Measurements from ENCODE around the gene ACTR2.
"Not testable (repeated sequence)": the region's sequence is repeated elsewhere in the genome, so short reads cannot be mapped to it uniquely, and the experiment has no call there.

Gene ACTR2

DNA sequence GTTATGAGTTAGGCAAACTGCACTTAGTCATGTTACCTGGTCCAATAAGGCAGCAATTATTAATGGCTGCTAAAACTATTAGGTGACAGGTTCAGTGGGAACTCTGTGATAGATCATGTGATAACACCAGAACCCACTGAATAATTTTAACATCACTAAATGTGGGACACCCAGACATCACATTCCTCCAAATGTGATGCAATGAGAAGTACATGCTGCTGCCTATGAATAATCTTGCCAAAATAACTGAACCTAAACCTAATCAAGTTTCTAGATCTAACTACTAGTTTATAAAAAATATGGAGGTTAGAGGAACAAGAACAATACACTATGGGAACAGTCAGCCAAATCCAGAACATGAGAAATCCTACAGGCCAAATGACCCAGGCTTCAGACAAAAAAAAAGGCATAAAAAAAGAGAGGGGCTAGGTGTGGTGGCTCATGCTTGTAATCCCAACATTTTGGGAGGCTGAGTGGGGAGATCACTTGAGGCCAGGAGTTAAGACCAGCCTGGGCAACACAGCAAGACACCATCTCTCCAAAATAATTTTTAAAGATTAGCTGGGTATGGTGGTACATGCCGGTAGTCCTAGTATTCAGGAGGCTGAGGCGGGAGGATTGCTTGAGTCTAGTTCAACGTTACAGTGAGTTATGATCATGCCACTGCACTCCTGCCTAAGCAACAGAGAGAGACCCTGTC lies 7.0 kb upstream of the ACTR2 start:
- no peaks in the 10 kb centered on the region for H3K4me1 ChIP-seq (ENCODE audit: control insufficient read depth in 1 of 2, insufficient read depth in 2 of 2, low read length in 2 of 2)

DNA sequence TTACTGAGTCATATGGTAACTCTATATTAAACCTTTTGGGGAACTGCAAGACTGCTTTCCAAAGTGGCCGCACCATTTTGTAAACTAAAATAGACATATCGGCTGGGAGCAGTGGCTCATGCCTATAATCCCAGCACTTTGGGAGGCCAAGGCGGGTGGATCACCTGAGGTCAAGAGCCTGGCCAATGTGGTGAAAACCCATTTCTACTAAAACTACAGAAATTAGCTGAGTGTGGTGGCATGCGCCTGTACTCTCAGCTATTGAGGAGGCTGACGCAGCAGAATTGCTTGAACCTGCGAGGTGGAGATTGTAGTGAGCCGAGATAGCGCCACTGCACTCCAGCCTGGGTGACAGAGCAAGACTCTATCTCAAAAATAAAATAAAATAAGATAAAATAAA lies 6.4 kb upstream of the ACTR2 start:
- not testable (repeated sequence) for H3K79me1 ChIP-seq (ENCODE audit: low read length); H3K4me2 ChIP-seq (ENCODE audit: low read length); H4K12ac ChIP-seq (ENCODE audit: low read depth, low read length); H2AFZ ChIP-seq (ENCODE audit: insufficient read depth, low read length, poor library complexity); H3K27me3 ChIP-seq (ENCODE audit: insufficient read depth, low read length); H3K23ac ChIP-seq (ENCODE audit: low read length); H3K9ac ChIP-seq (ENCODE audit: low read length); H3K14ac ChIP-seq (ENCODE audit: low read length); H3K27ac ChIP-seq (ENCODE audit: low read depth, low read length); H3K18ac ChIP-seq (ENCODE audit: low read length); H4K8ac ChIP-seq (ENCODE audit: low read depth, low read length); H2BK5ac ChIP-seq (ENCODE audit: low read depth, low read length, poor library complexity); H3K36me3 ChIP-seq (ENCODE audit: control insufficient read depth in 1 of 2, insufficient read depth in 2 of 2, low read length in 2 of 2); H3K4me1 ChIP-seq (ENCODE audit: control insufficient read depth in 1 of 2, insufficient read depth in 2 of 2, low read length in 2 of 2); H2BK120ac ChIP-seq (ENCODE audit: insufficient read depth, low read length, poor library complexity); H3K9me3 ChIP-seq (ENCODE audit: insufficient read depth, low read depth, low read length); H2AK5ac ChIP-seq (ENCODE audit: low read length); H4K91ac ChIP-seq (ENCODE audit: low read depth, low read length); DNase-seq; H3K4ac ChIP-seq (ENCODE audit: low read depth, low read length); H2BK12ac ChIP-seq (ENCODE audit: low read length); H3K4me3 ChIP-seq (ENCODE audit: low read depth, low read length); H3K79me2 ChIP-seq (ENCODE audit: control insufficient read depth, insufficient read depth, low read length, poor library complexity)
- no CpG with 5 or more reads among the region's 8 CpGs for WGBS (ENCODE audit: extremely low coverage, insufficient coverage, insufficient read length)

More for the DNA sequence above, 7.0 kb upstream of the ACTR2 start:
- no peak overlapping the region for H4K91ac ChIP-seq (ENCODE audit: low read depth, low read length)
- H3K36me3 ChIP-seq (ENCODE audit: control insufficient read depth in 1 of 2, insufficient read depth in 2 of 2, low read length in 2 of 2): no peaks in the 10 kb centered on the region
- no CpG with 5 or more reads among the region's 3 CpGs for WGBS (ENCODE audit: extremely low coverage, insufficient coverage, insufficient read length)
- H3K4me2 ChIP-seq (ENCODE audit: low read length): no peak overlapping the region
- no peaks in the 10 kb centered on the region for H3K79me1 ChIP-seq (ENCODE audit: low read length)
- no peak overlapping the region for H3K4ac ChIP-seq (ENCODE audit: low read depth, low read length)
- H3K27ac ChIP-seq (ENCODE audit: low read depth, low read length): no peak overlapping the region
- H2BK5ac ChIP-seq (ENCODE audit: low read depth, low read length, poor library complexity): no peak overlapping the region
- no peak overlapping the region for H2BK120ac ChIP-seq (ENCODE audit: insufficient read depth, low read length, poor library complexity)
- H2BK12ac ChIP-seq (ENCODE audit: low read length): no peak overlapping the region
- no peak overlapping the region for H2AFZ ChIP-seq (ENCODE audit: insufficient read depth, low read length, poor library complexity)
- H3K23ac ChIP-seq (ENCODE audit: low read length): no peak overlapping the region
- H3K79me2 ChIP-seq (ENCODE audit: control insufficient read depth, insufficient read depth, low read length, poor library complexity): no peaks in the 10 kb centered on the region
- no peak overlapping the region for H3K4me3 ChIP-seq (ENCODE audit: low read depth, low read length)
- H3K27me3 ChIP-seq (ENCODE audit: insufficient read depth, low read length): no peaks in the 10 kb centered on the region
- no peak overlapping the region for H4K12ac ChIP-seq (ENCODE audit: low read depth, low read length)
- DNase-seq: no peak
- H3K9ac ChIP-seq (ENCODE audit: low read length): no peak overlapping the region
- no peaks in the 10 kb centered on the region for H3K9me3 ChIP-seq (ENCODE audit: insufficient read depth, low read depth, low read length)
- H3K14ac ChIP-seq (ENCODE audit: low read length): no peak overlapping the region
- no peak overlapping the region for H3K18ac ChIP-seq (ENCODE audit: low read length)
- H4K8ac ChIP-seq (ENCODE audit: low read depth, low read length): no peak overlapping the region
- H2AK5ac ChIP-seq (ENCODE audit: low read length): no peak overlapping the region

DNA sequence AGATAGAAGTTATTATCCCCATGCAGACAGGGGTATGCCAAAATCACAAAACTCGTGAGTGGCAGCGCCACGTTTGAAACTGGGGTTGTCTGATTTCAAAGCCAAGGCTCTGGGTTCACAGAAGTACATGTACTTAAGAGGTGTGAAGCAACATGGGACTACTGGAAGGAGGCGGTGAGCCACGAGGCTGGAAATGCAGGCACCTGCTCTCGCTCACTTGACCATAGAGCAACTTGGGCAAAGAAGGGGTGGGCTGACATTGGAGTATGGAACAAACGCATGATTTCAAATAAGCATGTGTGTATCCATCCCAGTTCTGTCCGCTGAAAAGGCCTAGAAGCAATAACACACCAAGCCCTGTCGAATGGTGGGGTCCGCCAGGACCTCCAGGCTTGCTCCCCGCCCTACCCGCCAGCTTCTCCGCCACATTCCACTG lies 593 bp upstream of the ACTR2 start:
- peaks cover 12% of the 10 kb centered on the region for H3K79me1 ChIP-seq (ENCODE audit: low read length)
- peak overlapping the region; percentile 91 for H3K9ac ChIP-seq (ENCODE audit: low read length)
- H3K18ac ChIP-seq (ENCODE audit: low read length): peak overlapping the region; percentile 90
- peak overlapping the region; percentile 52 for H2BK5ac ChIP-seq (ENCODE audit: low read depth, low read length, poor library complexity)
- no peaks in the 10 kb centered on the region for H3K27me3 ChIP-seq (ENCODE audit: insufficient read depth, low read length)
- peak overlapping the region; percentile 93 for H3K4me3 ChIP-seq (ENCODE audit: low read depth, low read length)
- H3K9me3 ChIP-seq (ENCODE audit: insufficient read depth, low read depth, low read length): no peaks in the 10 kb centered on the region
- peak overlapping the region; percentile 41 for H3K27ac ChIP-seq (ENCODE audit: low read depth, low read length)
- H2AK5ac ChIP-seq (ENCODE audit: low read length): no peak overlapping the region
- peak overlapping the region; percentile 88 for H4K91ac ChIP-seq (ENCODE audit: low read depth, low read length)
- H2BK120ac ChIP-seq (ENCODE audit: insufficient read depth, low read length, poor library complexity): peak overlapping the region; percentile 58
- peak; percentile 29 to 36 for DNase-seq
- no peaks in the 10 kb centered on the region for H3K4me1 ChIP-seq (ENCODE audit: control insufficient read depth in 1 of 2, insufficient read depth in 2 of 2, low read length in 2 of 2)
- H3K23ac ChIP-seq (ENCODE audit: low read length): no peak overlapping the region
- peak overlapping the region; percentile 86 for H2AFZ ChIP-seq (ENCODE audit: insufficient read depth, low read length, poor library complexity)
- peak overlapping the region; percentile 93 for H3K14ac ChIP-seq (ENCODE audit: low read length)
- WGBS (ENCODE audit: extremely low coverage, insufficient coverage, insufficient read length): no CpG with 5 or more reads among the region's 13 CpGs
- peak overlapping the region; percentile 85 for H4K12ac ChIP-seq (ENCODE audit: low read depth, low read length)
- peaks cover 0 to 7% of the 10 kb centered on the region in 2 experiments for H3K36me3 ChIP-seq (ENCODE audit: control insufficient read depth in 1 of 2, insufficient read depth in 2 of 2, low read length in 2 of 2)
- peak overlapping the region; percentile 85 for H3K4me2 ChIP-seq (ENCODE audit: low read length)
- H3K79me2 ChIP-seq (ENCODE audit: control insufficient read depth, insufficient read depth, low read length, poor library complexity): peaks cover 22% of the 10 kb centered on the region
- no peak overlapping the region for H2BK12ac ChIP-seq (ENCODE audit: low read length)
- H4K8ac ChIP-seq (ENCODE audit: low read depth, low read length): peak overlapping the region; percentile 97
- peak overlapping the region; percentile 71 for H3K4ac ChIP-seq (ENCODE audit: low read depth, low read length)

DNA sequence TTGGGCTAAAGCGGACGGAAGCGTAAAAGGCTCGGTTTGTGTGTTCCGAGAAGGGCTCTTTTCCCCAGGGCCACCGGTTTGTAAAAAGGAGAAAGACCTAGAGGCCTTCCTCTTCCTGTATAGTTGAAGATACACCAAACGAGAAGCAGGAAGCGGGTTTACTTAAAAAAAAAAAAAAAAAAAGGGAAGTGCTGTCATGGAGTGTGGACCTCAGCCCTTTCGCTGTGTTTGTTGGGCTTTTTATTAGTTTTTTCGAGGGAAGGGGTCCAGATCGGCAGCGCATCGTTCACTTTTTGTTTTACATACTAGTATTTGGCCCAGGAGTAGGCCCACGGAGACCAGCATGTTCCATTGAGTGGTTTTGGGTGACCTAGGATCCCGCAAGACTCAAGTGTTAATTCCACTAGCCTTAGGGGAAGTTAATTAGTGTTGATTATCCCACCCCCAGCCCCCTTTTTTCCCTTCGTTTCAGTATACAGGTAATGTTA lies 676 bp downstream of the ACTR2 start:
- peak overlapping the region; percentile 85 for H3K18ac ChIP-seq (ENCODE audit: low read length)
- peaks cover 0 to 10% of the 10 kb centered on the region in 2 experiments for H3K36me3 ChIP-seq (ENCODE audit: control insufficient read depth in 1 of 2, insufficient read depth in 2 of 2, low read length in 2 of 2)
- no peak overlapping the region for H2BK12ac ChIP-seq (ENCODE audit: low read length)
- H3K27ac ChIP-seq (ENCODE audit: low read depth, low read length): peak overlapping the region; percentile 86
- peaks cover 23% of the 10 kb centered on the region for H3K79me2 ChIP-seq (ENCODE audit: control insufficient read depth, insufficient read depth, low read length, poor library complexity)
- no peaks in the 10 kb centered on the region for H3K4me1 ChIP-seq (ENCODE audit: control insufficient read depth in 1 of 2, insufficient read depth in 2 of 2, low read length in 2 of 2)
- no peak overlapping the region for H3K23ac ChIP-seq (ENCODE audit: low read length)
- H3K4me3 ChIP-seq (ENCODE audit: low read depth, low read length): peak overlapping the region; percentile 91
- peak overlapping the region; percentile 95 for H2BK5ac ChIP-seq (ENCODE audit: low read depth, low read length, poor library complexity)
- peak overlapping the region; percentile 67 for H4K12ac ChIP-seq (ENCODE audit: low read depth, low read length)
- peak overlapping the region; percentile 88 for H2BK120ac ChIP-seq (ENCODE audit: insufficient read depth, low read length, poor library complexity)
- peak overlapping the region; percentile 91 for H2AFZ ChIP-seq (ENCODE audit: insufficient read depth, low read length, poor library complexity)
- peak overlapping the region; percentile 98 for H3K14ac ChIP-seq (ENCODE audit: low read length)
- H4K8ac ChIP-seq (ENCODE audit: low read depth, low read length): peak overlapping the region; percentile 95
- no CpG with 5 or more reads among the region's 16 CpGs for WGBS (ENCODE audit: extremely low coverage, insufficient coverage, insufficient read length)
- H2AK5ac ChIP-seq (ENCODE audit: low read length): peak overlapping the region; percentile 94
- peak overlapping the region; percentile 82 for H3K9ac ChIP-seq (ENCODE audit: low read length)
- H3K27me3 ChIP-seq (ENCODE audit: insufficient read depth, low read length): no peaks in the 10 kb centered on the region
- H3K9me3 ChIP-seq (ENCODE audit: insufficient read depth, low read depth, low read length): no peaks in the 10 kb centered on the region
- peak overlapping the region; percentile 93 for H4K91ac ChIP-seq (ENCODE audit: low read depth, low read length)
- H3K4ac ChIP-seq (ENCODE audit: low read depth, low read length): peak overlapping the region; percentile 97
- peaks cover 12% of the 10 kb centered on the region for H3K79me1 ChIP-seq (ENCODE audit: low read length)
- peak overlapping the region; percentile 93 for H3K4me2 ChIP-seq (ENCODE audit: low read length)
- DNase-seq: peak; percentile 50 to 72
